ENCODE data around the gene VWCE. TPM values are rescaled to one million over a fixed set of nuclear protein-coding genes. Genes with fewer than 3 reads are reported as not detected.

Gene VWCE
- total RNA-seq, 1 experiment from 2014 or later = 0.26 TPM

GRCh38 chr11:61281581-61282250 lies 13.4 kb downstream of the VWCE start:
- H3K27me3 ChIP-seq (replicated peaks) = 0 out of 2 replicates have a peak, but pooled peaks cover 5% of the 10 kb centered on the region
- H3K4me1 ChIP-seq (replicated peaks) = no peaks in the 10 kb centered on the region
- no peak overlapping the region for H3K27ac ChIP-seq
- no peaks in the 10 kb centered on the region for H3K36me3 ChIP-seq
- no peak for DNase-seq (ENCODE audit: low read depth in 1 of 2, low spot score in 2 of 2)
- H3K9me3 ChIP-seq (replicated peaks) = no peaks in the 10 kb centered on the region
- no peak overlapping the region for H3K4me3 ChIP-seq

GRCh38 chr11:61280883-61281580 lies 14.1 kb downstream of the VWCE start:
- no peak overlapping the region for H3K4me3 ChIP-seq
- 0 out of 2 replicates have a peak, but pooled peaks cover 5% of the 10 kb centered on the region for H3K27me3 ChIP-seq (replicated peaks)
- no peaks in the 10 kb centered on the region for H3K9me3 ChIP-seq (replicated peaks)
- H3K36me3 ChIP-seq = no peaks in the 10 kb centered on the region
- no peaks in the 10 kb centered on the region for H3K4me1 ChIP-seq (replicated peaks)
- DNase-seq (ENCODE audit: low read depth in 1 of 2, low spot score in 2 of 2) = no peak
- H3K27ac ChIP-seq = no peak overlapping the region

- no peaks in the 10 kb centered on the region for H3K9me3 ChIP-seq (replicated peaks)
- no peaks in the 10 kb centered on the region for H3K4me1 ChIP-seq (replicated peaks)
- DNase-seq (ENCODE audit: low read depth in 1 of 2, low spot score in 2 of 2) = no peak
- no peak overlapping the region for H3K4me3 ChIP-seq
- no peaks in the 10 kb centered on the region for H3K36me3 ChIP-seq
- no peak overlapping the region for H3K27ac ChIP-seq
- 0 out of 2 replicates have a peak, but pooled peaks cover 5% of the 10 kb centered on the region for H3K27me3 ChIP-seq (replicated peaks)
These were observed 15.0 kb downstream of the VWCE start for GRCh38 chr11:61279934-61280659.

GRCh38 chr11:61278001-61278470 lies 17.1 kb downstream of the VWCE start:
- no peaks in the 10 kb centered on the region for H3K36me3 ChIP-seq
- H3K9me3 ChIP-seq (replicated peaks) = no peaks in the 10 kb centered on the region
- 0 out of 2 replicates have a peak, but pooled peaks cover 3% of the 10 kb centered on the region for H3K27me3 ChIP-seq (replicated peaks)
- no peak for DNase-seq (ENCODE audit: low read depth in 1 of 2, low spot score in 2 of 2)
- no peak overlapping the region for H3K4me3 ChIP-seq
- H3K27ac ChIP-seq = no peak overlapping the region
- no peaks in the 10 kb centered on the region for H3K4me1 ChIP-seq (replicated peaks)

GRCh38 chr11:61277186-61278000 lies 17.7 kb downstream of the VWCE start:
- H3K9me3 ChIP-seq (replicated peaks) = no peaks in the 10 kb centered on the region
- no peaks in the 10 kb centered on the region for H3K36me3 ChIP-seq
- no peak for DNase-seq (ENCODE audit: low read depth in 1 of 2, low spot score in 2 of 2)
- no peak overlapping the region for H3K27ac ChIP-seq
- 0 out of 2 replicates have a peak, but pooled peaks cover 3% of the 10 kb centered on the region for H3K27me3 ChIP-seq (replicated peaks)
- H3K4me1 ChIP-seq (replicated peaks) = no peaks in the 10 kb centered on the region
- no peak overlapping the region for H3K4me3 ChIP-seq

- Histone ChIP-seq H3K27ac (no peak overlapping the region), H3K4me1 (replicated peaks) (peaks cover 3% of the 10 kb centered on the region), H3K27me3 (replicated peaks) (0 out of 2 replicates have a peak, but pooled peaks cover 3% of the 10 kb centered on the region), H3K4me3 (no peak overlapping the region), H3K9me3 (replicated peaks) (no peaks in the 10 kb centered on the region), H3K36me3 (no peaks in the 10 kb centered on the region)
- no peak for DNase-seq (ENCODE audit: low read depth in 1 of 2, low spot score in 2 of 2)
These were observed 19.9 kb downstream of the VWCE start for GRCh38 chr11:61275191-61275590.

GRCh38 chr11:61274084-61274483 lies 21.0 kb downstream of the VWCE start:
- no peak overlapping the region for H3K27ac ChIP-seq
- peaks cover 5% of the 10 kb centered on the region for H3K4me1 ChIP-seq (replicated peaks)
- H3K27me3 ChIP-seq (replicated peaks) = 0 out of 2 replicates have a peak, but pooled peaks cover 3% of the 10 kb centered on the region
- DNase-seq (ENCODE audit: low read depth in 1 of 2, low spot score in 2 of 2) = no peak
- H3K36me3 ChIP-seq = no peaks in the 10 kb centered on the region
- H3K4me3 ChIP-seq = no peak overlapping the region
- no peaks in the 10 kb centered on the region for H3K9me3 ChIP-seq (replicated peaks)

GRCh38 chr11:61273178-61274078 lies 21.7 kb downstream of the VWCE start:
- no peak for DNase-seq (ENCODE audit: low read depth in 1 of 2, low spot score in 2 of 2)

GRCh38 chr11:61272731-61273130 lies 22.4 kb downstream of the VWCE start:
- H3K9me3 ChIP-seq (replicated peaks) = no peaks in the 10 kb centered on the region
- no peak for DNase-seq (ENCODE audit: low read depth in 1 of 2, low spot score in 2 of 2)
- no peaks in the 10 kb centered on the region for H3K36me3 ChIP-seq
- peaks cover 5% of the 10 kb centered on the region for H3K4me1 ChIP-seq (replicated peaks)
- no peak overlapping the region for H3K4me3 ChIP-seq
- no peaks in the 10 kb centered on the region for H3K27me3 ChIP-seq (replicated peaks)
- H3K27ac ChIP-seq = no peak overlapping the region

More at GRCh38 chr11:61273178-61274078, 21.7 kb downstream of the VWCE start:
- no peak overlapping the region for H3K4me3 ChIP-seq
- H3K36me3 ChIP-seq = no peaks in the 10 kb centered on the region
- H3K27me3 ChIP-seq (replicated peaks) = 0 out of 2 replicates have a peak, but pooled peaks cover 3% of the 10 kb centered on the region
- H3K4me1 ChIP-seq (replicated peaks) = peaks cover 5% of the 10 kb centered on the region
- no peak overlapping the region for H3K27ac ChIP-seq
- no peaks in the 10 kb centered on the region for H3K9me3 ChIP-seq (replicated peaks)

GRCh38 chr11:61270354-61271076 lies 24.6 kb downstream of the VWCE start:
- Histone ChIP-seq H3K4me1 (replicated peaks) (peaks cover 5% of the 10 kb centered on the region), H3K27ac (no peak overlapping the region), H3K36me3 (no peaks in the 10 kb centered on the region), H3K9me3 (replicated peaks) (no peaks in the 10 kb centered on the region), H3K27me3 (replicated peaks) (no peaks in the 10 kb centered on the region), H3K4me3 (no peak overlapping the region)
- no peak for DNase-seq (ENCODE audit: low read depth in 1 of 2, low spot score in 2 of 2)

GRCh38 chr11:61268588-61269250 lies 26.4 kb downstream of the VWCE start:
- DNase-seq (ENCODE audit: low read depth in 1 of 2, low spot score in 2 of 2) = no peak
- Histone ChIP-seq H3K9me3 (replicated peaks) (no peaks in the 10 kb centered on the region), H3K4me1 (replicated peaks) (peaks cover 5% of the 10 kb centered on the region), H3K27me3 (replicated peaks) (no peaks in the 10 kb centered on the region), H3K27ac (no peak overlapping the region), H3K4me3 (no peak overlapping the region), H3K36me3 (no peaks in the 10 kb centered on the region)
